ENCODE results near the gene IL1R2.

DNA sequence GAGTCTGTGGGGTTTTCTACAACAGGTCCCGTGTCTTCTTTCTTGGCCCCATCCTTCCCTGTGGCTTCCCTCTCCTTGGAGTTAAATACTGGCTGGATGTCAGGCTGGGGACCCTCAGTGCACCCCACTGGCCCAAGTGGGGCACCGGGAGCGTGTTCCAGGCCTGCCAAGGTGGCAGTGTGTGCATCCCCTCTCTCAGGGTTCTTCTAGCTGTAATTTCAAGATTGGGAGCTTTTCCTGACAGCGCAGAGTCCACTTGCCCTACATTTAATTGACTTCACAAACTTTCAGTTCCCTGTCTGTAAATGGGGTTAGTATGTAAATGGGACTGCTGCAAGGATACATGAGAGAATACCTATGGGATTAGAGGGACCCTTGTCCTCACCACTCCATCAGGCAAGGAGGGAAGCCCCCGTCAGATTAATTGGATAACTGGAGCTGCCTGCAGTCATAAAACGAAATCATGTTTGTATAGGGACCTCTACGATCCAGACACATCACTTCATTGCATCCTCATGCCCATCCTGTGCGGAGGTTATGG, 66.6 kb downstream of the IL1R2 start:
- TF ChIP-seq, protein P1, sequence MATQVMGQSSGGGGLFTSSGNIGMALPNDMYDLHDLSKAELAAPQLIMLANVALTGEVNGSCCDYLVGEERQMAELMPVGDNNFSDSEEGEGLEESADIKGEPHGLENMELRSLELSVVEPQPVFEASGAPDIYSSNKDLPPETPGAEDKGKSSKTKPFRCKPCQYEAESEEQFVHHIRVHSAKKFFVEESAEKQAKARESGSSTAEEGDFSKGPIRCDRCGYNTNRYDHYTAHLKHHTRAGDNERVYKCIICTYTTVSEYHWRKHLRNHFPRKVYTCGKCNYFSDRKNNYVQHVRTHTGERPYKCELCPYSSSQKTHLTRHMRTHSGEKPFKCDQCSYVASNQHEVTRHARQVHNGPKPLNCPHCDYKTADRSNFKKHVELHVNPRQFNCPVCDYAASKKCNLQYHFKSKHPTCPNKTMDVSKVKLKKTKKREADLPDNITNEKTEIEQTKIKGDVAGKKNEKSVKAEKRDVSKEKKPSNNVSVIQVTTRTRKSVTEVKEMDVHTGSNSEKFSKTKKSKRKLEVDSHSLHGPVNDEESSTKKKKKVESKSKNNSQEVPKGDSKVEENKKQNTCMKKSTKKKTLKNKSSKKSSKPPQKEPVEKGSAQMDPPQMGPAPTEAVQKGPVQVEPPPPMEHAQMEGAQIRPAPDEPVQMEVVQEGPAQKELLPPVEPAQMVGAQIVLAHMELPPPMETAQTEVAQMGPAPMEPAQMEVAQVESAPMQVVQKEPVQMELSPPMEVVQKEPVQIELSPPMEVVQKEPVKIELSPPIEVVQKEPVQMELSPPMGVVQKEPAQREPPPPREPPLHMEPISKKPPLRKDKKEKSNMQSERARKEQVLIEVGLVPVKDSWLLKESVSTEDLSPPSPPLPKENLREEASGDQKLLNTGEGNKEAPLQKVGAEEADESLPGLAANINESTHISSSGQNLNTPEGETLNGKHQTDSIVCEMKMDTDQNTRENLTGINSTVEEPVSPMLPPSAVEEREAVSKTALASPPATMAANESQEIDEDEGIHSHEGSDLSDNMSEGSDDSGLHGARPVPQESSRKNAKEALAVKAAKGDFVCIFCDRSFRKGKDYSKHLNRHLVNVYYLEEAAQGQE (IDR thresholded peaks at IDR 0.05) = no peak
- TF ChIP-seq POLR2A (IDR thresholded peaks at IDR 0.05; ENCODE audit: low read length) = no peak
- no peak for TF ChIP-seq RAD21 (conservative IDR thresholded peaks at IDR 0.05 in 1 of 2, IDR thresholded peaks at IDR 0.05 in 1 of 2)
- TF ChIP-seq, protein P2, sequence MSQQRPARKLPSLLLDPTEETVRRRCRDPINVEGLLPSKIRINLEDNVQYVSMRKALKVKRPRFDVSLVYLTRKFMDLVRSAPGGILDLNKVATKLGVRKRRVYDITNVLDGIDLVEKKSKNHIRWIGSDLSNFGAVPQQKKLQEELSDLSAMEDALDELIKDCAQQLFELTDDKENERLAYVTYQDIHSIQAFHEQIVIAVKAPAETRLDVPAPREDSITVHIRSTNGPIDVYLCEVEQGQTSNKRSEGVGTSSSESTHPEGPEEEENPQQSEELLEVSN (IDR thresholded peaks at IDR 0.05; ENCODE audit: borderline replicate concordance, low read depth) = no peak
- TF ChIP-seq, protein P3, sequence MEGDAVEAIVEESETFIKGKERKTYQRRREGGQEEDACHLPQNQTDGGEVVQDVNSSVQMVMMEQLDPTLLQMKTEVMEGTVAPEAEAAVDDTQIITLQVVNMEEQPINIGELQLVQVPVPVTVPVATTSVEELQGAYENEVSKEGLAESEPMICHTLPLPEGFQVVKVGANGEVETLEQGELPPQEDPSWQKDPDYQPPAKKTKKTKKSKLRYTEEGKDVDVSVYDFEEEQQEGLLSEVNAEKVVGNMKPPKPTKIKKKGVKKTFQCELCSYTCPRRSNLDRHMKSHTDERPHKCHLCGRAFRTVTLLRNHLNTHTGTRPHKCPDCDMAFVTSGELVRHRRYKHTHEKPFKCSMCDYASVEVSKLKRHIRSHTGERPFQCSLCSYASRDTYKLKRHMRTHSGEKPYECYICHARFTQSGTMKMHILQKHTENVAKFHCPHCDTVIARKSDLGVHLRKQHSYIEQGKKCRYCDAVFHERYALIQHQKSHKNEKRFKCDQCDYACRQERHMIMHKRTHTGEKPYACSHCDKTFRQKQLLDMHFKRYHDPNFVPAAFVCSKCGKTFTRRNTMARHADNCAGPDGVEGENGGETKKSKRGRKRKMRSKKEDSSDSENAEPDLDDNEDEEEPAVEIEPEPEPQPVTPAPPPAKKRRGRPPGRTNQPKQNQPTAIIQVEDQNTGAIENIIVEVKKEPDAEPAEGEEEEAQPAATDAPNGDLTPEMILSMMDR (IDR thresholded peaks at IDR 0.05) = no peak
- TF ChIP-seq RFX5 (IDR thresholded peaks at IDR 0.05) = no peak
- no peak for TF ChIP-seq MYC (IDR thresholded peaks at IDR 0.05; ENCODE audit: borderline replicate concordance, low read length)
- TF ChIP-seq MAFK (IDR thresholded peaks at IDR 0.05; ENCODE audit: partially characterized antibody) = no peak
- TF ChIP-seq FOXS1 (CRISPR knock-in tag; IDR thresholded peaks at IDR 0.05) = no peak
- TF ChIP-seq JUNB (IDR thresholded peaks at IDR 0.05) = no peak
- TF ChIP-seq CHD2 (IDR thresholded peaks at IDR 0.05; ENCODE audit: low read length, partially characterized antibody) = no peak
- TF ChIP-seq, protein P4, sequence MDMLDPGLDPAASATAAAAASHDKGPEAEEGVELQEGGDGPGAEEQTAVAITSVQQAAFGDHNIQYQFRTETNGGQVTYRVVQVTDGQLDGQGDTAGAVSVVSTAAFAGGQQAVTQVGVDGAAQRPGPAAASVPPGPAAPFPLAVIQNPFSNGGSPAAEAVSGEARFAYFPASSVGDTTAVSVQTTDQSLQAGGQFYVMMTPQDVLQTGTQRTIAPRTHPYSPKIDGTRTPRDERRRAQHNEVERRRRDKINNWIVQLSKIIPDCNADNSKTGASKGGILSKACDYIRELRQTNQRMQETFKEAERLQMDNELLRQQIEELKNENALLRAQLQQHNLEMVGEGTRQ (IDR thresholded peaks at IDR 0.05) = no peak
